ENCODE measurements around the gene ZNF536.

GRCh38 chr19:30539315-30539714 is 167.1 kb downstream of the ZNF536 start:
- no peak for TF ChIP-seq JUND (CRISPR knock-in tag; IDR thresholded peaks at IDR 0.05)
- no peak for TF ChIP-seq CREB3 (CRISPR knock-in tag; IDR thresholded peaks at IDR 0.05)
- no peak for TF ChIP-seq FOXA1 (IDR thresholded peaks at IDR 0.05)
- no peak for TF ChIP-seq FOXA1 (CRISPR knock-in tag; IDR thresholded peaks at IDR 0.05)
- TF ChIP-seq KDM1A (CRISPR knock-in tag; IDR thresholded peaks at IDR 0.05): no peak
